Fibroblast of upper back skin (primary cell): ENCODE measurements around the gene GMCL2.
A peak's percentile ranks its signal among the peaks of the same experiment; 100 is the strongest.

Source experiments
- DNase-seq: peaks from one replicate; pipeline ENCODE4 v3.0.0-alpha.2; 2013

The GMCL2 gene

GRCh38 chr5:178221853-178222252 is 34.7 kb upstream of the GMCL2 start:
- DNase-seq = no peak

- no peak for DNase-seq
Observed at GRCh38 chr5:178221282-178221681, 34.1 kb upstream of the GMCL2 start.

- no peak for DNase-seq
Observed at GRCh38 chr5:178218827-178219226, 31.7 kb upstream of the GMCL2 start.

GRCh38 chr5:178218237-178218776 is 31.1 kb upstream of the GMCL2 start:
- no peak for DNase-seq

GRCh38 chr5:178216779-178217178 is 29.6 kb upstream of the GMCL2 start:
- DNase-seq = no peak

GRCh38 chr5:178216088-178216534 is 28.9 kb upstream of the GMCL2 start:
- DNase-seq = no peak

GRCh38 chr5:178215280-178216002 is 28.3 kb upstream of the GMCL2 start:
- no peak for DNase-seq

- DNase-seq = no peak
Observed at GRCh38 chr5:178214160-178214803, 27.1 kb upstream of the GMCL2 start.

- DNase-seq = no peak
Observed at GRCh38 chr5:178213748-178214151, 26.6 kb upstream of the GMCL2 start.

- DNase-seq = no peak
Observed at GRCh38 chr5:178213003-178213461, 25.9 kb upstream of the GMCL2 start.

GRCh38 chr5:178212241-178213002 is 25.3 kb upstream of the GMCL2 start:
- DNase-seq = no peak

GRCh38 chr5:178211095-178212048 is 24.2 kb upstream of the GMCL2 start:
- no peak for DNase-seq

GRCh38 chr5:178210686-178211085 is 23.5 kb upstream of the GMCL2 start:
- DNase-seq = no peak

- DNase-seq = no peak
Observed at GRCh38 chr5:178210073-178210535, 22.9 kb upstream of the GMCL2 start.

GRCh38 chr5:178209334-178210072 is 22.3 kb upstream of the GMCL2 start:
- no peak for DNase-seq

- DNase-seq = no peak
Observed at GRCh38 chr5:178208540-178209227, 21.5 kb upstream of the GMCL2 start.

GRCh38 chr5:178207917-178208280 is 20.7 kb upstream of the GMCL2 start:
- DNase-seq = no peak

- DNase-seq = peak; percentile 58
Observed at GRCh38 chr5:178207183-178207916, 20.2 kb upstream of the GMCL2 start.

- DNase-seq = no peak
Observed at GRCh38 chr5:178206166-178207101, 19.3 kb upstream of the GMCL2 start.
